Breast epithelium (tissue), 4 donors: ENCODE measurements around the gene CLK4. TPM values are rescaled to one million over a fixed set of nuclear protein-coding genes. Genes with fewer than 3 reads are reported as not detected.

ENCODE experiments used
- DNase-seq, 2 donors: peaks; one replicate each; pipeline ENCODE4 v3.0.0-alpha.2; 2019; ENCODE audit warnings: low spot score in 2 of 2
- H3K27ac ChIP-seq, 2 donors: fragments of 200-600 bp; sonication (generic) in 1 of 2; one replicate each; pipeline ENCODE4 v1.5.1; 2016 to 2019; ENCODE audit warnings: mild to moderate bottlenecking in 1 of 2
- H3K27me3 ChIP-seq, 2 donors: fragments of 200-600 bp; sonication (generic) in 1 of 2; one replicate each; pipeline versions ENCODE4 v1.5.1 to v1.6.0; 2017 to 2019; ENCODE audit warnings: control low read depth in 1 of 2, mild to moderate bottlenecking in 1 of 2
- H3K36me3 ChIP-seq: fragments of 200-600 bp; one replicate; pipeline ENCODE4 v1.5.1; 2019
- H3K4me1 ChIP-seq, 2 donors: fragments of 200-600 bp; sonication (generic); one replicate each; pipeline ENCODE4 v1.5.1; 2016 to 2019; ENCODE audit warnings: control low read depth in 1 of 2
- H3K4me3 ChIP-seq, 3 donors: fragments of 200-600 bp; sonication (generic); 1 replicate in 2 of 3; 2 replicates in 1 of 3; pipeline ENCODE4 v1.5.1; 2016 to 2019; ENCODE audit warnings: mild to moderate bottlenecking in 3 of 3, moderate library complexity in 2 of 3
- H3K9me3 ChIP-seq, 2 donors: fragments of 200-600 bp; sonication (generic) in 1 of 2; one replicate each; pipeline ENCODE4 v1.5.1; 2016 to 2019; ENCODE audit warnings: control low read depth in 1 of 2
- CTCF ChIP-seq, 3 donors: fragments of 450-650 bp; IDR thresholded peaks; one replicate each; pipeline ENCODE4 v1.5.1; 2016 to 2017; ENCODE audit warnings: antibody characterized with exemption in 3 of 3, mild to moderate bottlenecking in 3 of 3, moderate library complexity in 3 of 3
- POLR2A ChIP-seq: fragments of 450-650 bp; IDR thresholded peaks from one replicate; pipeline ENCODE4 v1.6.1; 2016; ENCODE audit warnings: antibody characterized with exemption, mild to moderate bottlenecking, moderate library complexity
- POLR2AphosphoS5 ChIP-seq, 3 donors: sonication (generic); formaldehyde crosslinking; IDR thresholded peaks; one replicate each; pipeline ENCODE4 v1.6.1; 2017; ENCODE audit warnings: antibody characterized with exemption in 3 of 3
- intact Hi-C: fragments of 100-400 bp; cut with DNase I; formaldehyde crosslinking; loops from one replicate; pipeline ENCODE4 v1.15.1; 2023; ENCODE audit warnings: low total_unique reads
- total RNA-seq, 3 donors: library from RNA; depleted of rRNA; stranded (reverse); fragments of >200 nt; gene quantifications; one replicate each; pipeline ENCODE4 v1.1.0, GENCODE V29; 2016

The CLK4 gene
- total RNA-seq, 3 donors from 2014 or later: 39.0 to 73.2 (median 43.3) TPM

GRCh38 chr5:178595150-178595549 is 31.7 kb downstream of the CLK4 start:
- H3K27ac ChIP-seq: no peak overlapping the region
- intact Hi-C loops: no loop called here
- no peak for TF ChIP-seq POLR2AphosphoS5 (IDR thresholded peaks at IDR 0.05)
- no peak for TF ChIP-seq POLR2A
- TF ChIP-seq CTCF (IDR thresholded peaks at IDR 0.05): no peak
- no peak overlapping the region for H3K4me3 ChIP-seq
- H3K27me3 ChIP-seq: no peaks in the 10 kb centered on the region
- H3K4me1 ChIP-seq: peaks cover 0 to 3% of the 10 kb centered on the region in 2 donors
- no peaks in the 10 kb centered on the region for H3K36me3 ChIP-seq
- peaks cover 5 to 20% of the 10 kb centered on the region in 2 donors for H3K9me3 ChIP-seq
- DNase-seq: no peak

GRCh38 chr5:178590924-178591423 is 35.9 kb downstream of the CLK4 start:
- intact Hi-C loops: no loop called here
- no peaks in the 10 kb centered on the region for H3K36me3 ChIP-seq
- TF ChIP-seq POLR2A (no peak), CTCF (IDR thresholded peaks at IDR 0.05) (no peak), POLR2AphosphoS5 (IDR thresholded peaks at IDR 0.05) (no peak)
- peaks cover 0 to 10% of the 10 kb centered on the region in 2 donors for H3K4me1 ChIP-seq
- peak overlapping the region; percentile 41 to 80 (median 57) for H3K4me3 ChIP-seq
- H3K27ac ChIP-seq: no peak overlapping the region
- DNase-seq: no peak
- peaks cover 0 to 16% of the 10 kb centered on the region in 2 donors for H3K27me3 ChIP-seq
- peaks cover 5 to 17% of the 10 kb centered on the region in 2 donors for H3K9me3 ChIP-seq

- Histone ChIP-seq H3K4me3 (peak within 1 kb of the TSS; percentile 41 to 80 (median 57)), H3K4me1 (peaks cover 0 to 10% of the 10 kb centered on the region in 2 donors), H3K9me3 (peaks cover 5 to 11% of the 10 kb centered on the region in 2 donors), H3K27ac (no peak within 1 kb of the TSS), H3K27me3 (peaks cover 3 to 16% of the 10 kb centered on the region in 2 donors), H3K36me3 (no peaks in the 10 kb centered on the region)
- intact Hi-C loops: no loop called here
- TF ChIP-seq POLR2AphosphoS5 (IDR thresholded peaks at IDR 0.05) (no peak), POLR2A (no peak), CTCF (IDR thresholded peaks at IDR 0.05) (peak in 2 of 3 donors; percentile 24 to 54)
- peak in 1 of 2 donors; percentile 46 for DNase-seq
Measured at GRCh38 chr5:178590141-178590923, 36.5 kb downstream of the CLK4 start, which contains the start of gene COL23A1. COL23A1 (minus strand) TSS chr5:178590393.

- DNase-seq: no peak
- Histone ChIP-seq H3K27ac (no peak overlapping the region), H3K4me1 (peaks cover 0 to 10% of the 10 kb centered on the region in 2 donors), H3K9me3 (peaks cover 0 to 2% of the 10 kb centered on the region in 2 donors), H3K27me3 (peaks cover 3 to 16% of the 10 kb centered on the region in 2 donors), H3K36me3 (no peaks in the 10 kb centered on the region), H3K4me3 (peak overlapping the region; percentile 41 to 80 (median 57))
- intact Hi-C loops: no loop called here
- peak in 1 of 3 donors; percentile 32 for TF ChIP-seq CTCF (IDR thresholded peaks at IDR 0.05)
- no peak for TF ChIP-seq POLR2A
- TF ChIP-seq POLR2AphosphoS5 (IDR thresholded peaks at IDR 0.05): no peak
Measured at GRCh38 chr5:178589180-178590140, 37.4 kb downstream of the CLK4 start.
